GM21515 (cell line): Measurements from ENCODE around the gene ABCG2.
"Not testable (repeated sequence)": the region's sequence is repeated elsewhere in the genome, so short reads cannot be mapped to it uniquely, and the experiment has no call there.

Source experiments
- ATAC-seq: cut with Tn5 transposase; IDR thresholded peaks from one replicate; pipeline ENCODE4 v1.9.1; 2021; ENCODE audit not compliant: unreplicated experiment

The ABCG2 gene

GRCh38 chr4:88169298-88169697 lies 10.9 kb upstream of the ABCG2 start:
- ATAC-seq: no peak

GRCh38 chr4:88166608-88167007 lies 8.2 kb upstream of the ABCG2 start:
- ATAC-seq: no peak

GRCh38 chr4:88163336-88163735 lies 4.9 kb upstream of the ABCG2 start:
- ATAC-seq: no peak

GRCh38 chr4:88162626-88163025 lies 4.2 kb upstream of the ABCG2 start:
- no peak for ATAC-seq

GRCh38 chr4:88159229-88159725 lies 838 bp upstream of the ABCG2 start:
- no peak for ATAC-seq

GRCh38 chr4:88158038-88158488 lies 376 bp downstream of the ABCG2 start:
- peak; percentile 31 for ATAC-seq

- not testable (repeated sequence) for ATAC-seq
Measured at GRCh38 chr4:88152331-88152730, 6.1 kb downstream of the ABCG2 start.

- no peak for ATAC-seq
Measured at GRCh38 chr4:88148560-88148959, 9.9 kb downstream of the ABCG2 start.

DNA sequence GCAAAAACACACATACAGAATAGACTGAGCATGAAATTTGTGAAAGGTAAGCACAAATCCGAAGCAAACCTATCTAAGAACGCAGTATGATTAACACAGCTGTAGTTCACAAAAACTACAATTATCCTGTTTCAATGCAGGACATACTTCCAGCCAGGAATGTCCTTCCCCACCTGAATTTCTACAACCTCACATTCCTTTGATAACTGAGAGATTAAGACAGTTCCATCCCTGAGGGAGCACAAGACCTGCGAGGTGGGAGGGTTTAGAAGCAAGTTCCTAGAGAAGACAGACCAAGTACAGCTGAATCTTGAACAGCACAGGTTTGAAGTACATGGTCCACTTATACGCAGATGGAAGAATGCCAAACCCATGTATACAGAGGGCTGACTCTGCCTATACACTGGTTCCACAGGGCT lies 10.6 kb downstream of the ABCG2 start:
- no peak for ATAC-seq

DNA sequence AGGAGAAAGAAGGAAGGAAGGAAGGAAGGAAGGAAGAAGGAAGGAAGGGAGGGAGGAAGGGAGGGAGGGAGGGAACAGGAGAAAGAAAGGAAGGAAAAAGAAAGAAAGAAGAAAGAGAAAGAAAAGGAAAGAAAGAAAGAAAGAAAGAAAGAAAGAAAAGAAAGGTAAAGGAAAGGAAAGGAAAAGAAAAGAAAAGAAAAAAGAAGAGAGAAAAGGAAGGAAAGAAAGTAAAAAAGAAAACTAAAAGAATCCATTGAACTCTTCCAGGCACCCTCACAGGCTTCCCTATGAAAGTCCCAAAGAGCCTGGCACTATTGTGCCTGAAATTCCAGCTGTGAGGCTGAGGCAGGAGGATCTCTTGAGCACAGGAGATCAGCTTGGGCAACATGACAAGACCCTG lies 11.5 kb downstream of the ABCG2 start:
- no peak for ATAC-seq

DNA sequence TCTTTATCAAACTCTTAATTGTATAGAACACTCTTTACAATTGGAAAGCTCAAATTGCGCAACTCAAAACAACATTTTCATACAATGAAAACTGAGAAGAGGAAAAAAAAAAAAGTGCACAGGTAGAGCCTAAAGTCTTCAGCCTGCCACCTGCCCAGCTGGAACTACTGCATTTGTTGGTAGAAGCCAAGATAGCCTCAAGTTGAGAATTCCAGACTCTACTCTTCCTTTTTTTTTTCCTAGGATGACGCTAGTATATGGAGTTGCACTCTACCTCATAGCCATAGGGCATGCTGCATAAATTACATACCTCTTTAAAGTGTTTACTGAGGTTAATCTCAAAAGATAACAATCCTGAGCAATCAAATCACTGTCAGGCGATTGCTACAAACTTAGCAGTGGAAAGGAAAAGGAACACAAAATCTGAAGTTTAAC lies 13.6 kb downstream of the ABCG2 start:
- ATAC-seq: no peak

- no peak for ATAC-seq
Measured at GRCh38 chr4:88144048-88144447, 14.4 kb downstream of the ABCG2 start.

GRCh38 chr4:88143504-88143903 lies 14.9 kb downstream of the ABCG2 start:
- ATAC-seq: no peak

GRCh38 chr4:88138561-88138960 lies 19.9 kb downstream of the ABCG2 start:
- no peak for ATAC-seq

- ATAC-seq: no peak
Measured at GRCh38 chr4:88137112-88137511, 21.3 kb downstream of the ABCG2 start.

DNA sequence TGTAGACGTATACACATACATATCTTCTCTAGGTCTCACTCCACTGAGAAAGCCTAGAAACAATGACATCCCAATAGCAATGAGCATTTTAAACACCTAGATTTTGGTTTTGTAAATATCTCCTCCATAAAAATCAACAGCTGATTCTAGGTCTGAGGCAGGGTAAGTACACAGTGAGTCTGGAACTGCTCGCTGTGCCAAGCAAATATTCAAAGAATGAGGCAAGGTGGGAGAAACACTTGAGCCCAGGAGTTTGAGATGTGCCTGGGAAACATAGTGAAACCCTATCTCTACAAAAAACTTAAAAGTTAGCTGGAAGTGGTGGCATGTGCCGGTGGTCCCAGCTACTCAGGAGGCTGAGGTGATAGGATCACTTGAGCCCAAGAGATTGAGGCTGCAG lies 22.2 kb downstream of the ABCG2 start:
- no peak for ATAC-seq

DNA sequence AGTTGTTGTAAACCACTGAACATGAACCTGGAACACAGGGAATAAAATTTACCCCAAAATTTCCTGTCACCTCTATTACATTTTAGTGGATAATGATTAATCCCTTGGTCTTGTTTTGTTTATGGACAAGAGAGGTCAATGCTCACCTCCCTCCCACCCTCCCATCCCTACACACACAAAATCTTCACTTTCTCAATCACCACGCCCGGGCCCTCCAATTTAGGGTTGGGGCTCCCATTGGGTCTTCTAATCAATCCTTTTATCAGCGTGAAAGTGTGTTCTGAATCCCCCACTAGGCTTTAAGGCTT lies 23.1 kb downstream of the ABCG2 start:
- ATAC-seq: no peak

DNA sequence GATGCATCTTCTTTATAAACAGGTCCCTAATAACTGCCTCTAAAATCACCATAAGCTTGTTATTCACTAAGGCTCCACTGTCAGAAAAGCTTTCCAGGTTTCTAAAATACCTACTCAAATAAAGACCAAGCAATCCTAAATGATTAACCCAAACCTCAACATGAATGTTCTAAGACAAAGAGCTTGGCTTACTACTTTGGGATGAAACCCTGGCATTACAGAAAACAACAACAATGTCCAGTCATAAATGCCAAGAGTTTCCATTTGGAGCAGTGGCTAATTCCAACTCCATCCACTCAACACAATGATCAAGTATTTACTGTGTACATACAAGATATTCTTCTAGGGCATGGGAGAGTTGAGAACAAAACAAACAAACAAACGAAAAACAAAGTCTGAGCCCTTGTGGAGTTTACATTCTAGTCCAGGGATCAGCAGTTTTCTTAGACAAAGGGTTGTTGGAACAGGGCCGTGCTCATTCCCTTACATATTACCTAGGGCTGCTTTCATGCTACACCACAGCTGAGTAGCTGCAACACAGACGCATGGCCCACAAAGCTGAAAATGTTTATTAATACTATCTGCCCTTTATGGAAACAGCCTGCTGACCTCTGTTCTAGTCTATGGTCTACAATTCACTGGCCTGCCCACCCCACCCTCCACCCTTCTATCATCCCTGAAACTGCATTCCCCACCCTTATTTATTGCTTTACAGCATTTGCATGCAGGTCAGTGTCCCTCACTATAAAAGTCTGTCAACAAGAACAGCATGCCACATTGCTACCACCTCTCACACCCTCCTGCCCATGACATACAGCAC lies 23.7 kb downstream of the ABCG2 start:
- ATAC-seq: no peak

GRCh38 chr4:88134111-88134510 lies 24.3 kb downstream of the ABCG2 start:
- no peak for ATAC-seq

DNA sequence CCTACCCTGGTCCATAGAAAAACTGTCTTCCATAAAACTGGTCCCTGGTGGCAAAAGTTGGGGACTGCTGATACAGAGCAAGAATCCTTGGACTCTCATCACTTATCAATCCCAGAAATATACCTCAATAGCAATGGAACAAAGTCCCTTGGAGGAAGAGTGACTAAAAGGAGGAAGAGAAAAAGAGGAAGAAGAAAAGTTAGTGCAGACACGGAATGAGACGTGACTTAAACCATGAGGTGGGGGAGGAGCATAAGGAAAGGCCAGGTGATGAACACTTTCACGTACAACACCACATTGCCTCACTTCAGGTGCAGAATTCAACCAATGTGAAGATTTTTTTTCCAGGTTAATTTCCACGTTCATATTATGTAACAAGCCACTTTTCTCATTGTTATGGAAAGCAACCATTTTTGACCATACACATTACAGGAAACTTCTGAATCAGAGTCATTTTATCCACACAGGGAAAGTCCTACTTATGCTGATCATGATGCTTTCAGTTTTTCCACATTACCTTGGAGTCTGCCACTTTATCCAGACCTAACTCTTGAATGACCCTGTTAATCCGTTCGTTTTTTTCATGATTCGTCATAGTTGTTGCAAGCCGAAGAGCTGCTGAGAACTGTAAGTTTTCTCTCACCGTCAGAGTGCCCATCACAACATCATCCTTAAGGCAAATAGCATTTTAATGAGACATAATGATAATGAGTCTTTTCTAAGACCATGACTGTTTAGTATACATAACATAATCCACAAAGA lies 27.7 kb downstream of the ABCG2 start:
- no peak for ATAC-seq

DNA sequence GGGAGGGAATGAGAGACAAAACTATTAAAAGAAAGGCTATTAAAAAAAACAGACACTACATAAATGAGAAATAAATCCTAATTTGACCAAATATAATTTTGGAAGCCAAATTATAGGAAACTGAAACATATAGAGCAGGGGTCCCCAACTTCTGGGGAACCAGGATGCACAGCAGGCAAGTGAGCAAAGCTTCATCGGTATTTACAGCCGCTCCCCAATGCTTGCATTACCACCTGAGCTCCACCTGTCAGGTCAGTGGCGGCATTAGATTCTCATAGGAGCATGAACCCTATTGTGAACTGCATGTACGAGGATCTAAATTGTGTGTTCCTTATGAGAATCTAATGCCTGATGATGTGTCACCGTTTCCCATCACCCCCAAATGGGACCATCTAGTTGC lies 28.4 kb downstream of the ABCG2 start:
- no peak for ATAC-seq

DNA sequence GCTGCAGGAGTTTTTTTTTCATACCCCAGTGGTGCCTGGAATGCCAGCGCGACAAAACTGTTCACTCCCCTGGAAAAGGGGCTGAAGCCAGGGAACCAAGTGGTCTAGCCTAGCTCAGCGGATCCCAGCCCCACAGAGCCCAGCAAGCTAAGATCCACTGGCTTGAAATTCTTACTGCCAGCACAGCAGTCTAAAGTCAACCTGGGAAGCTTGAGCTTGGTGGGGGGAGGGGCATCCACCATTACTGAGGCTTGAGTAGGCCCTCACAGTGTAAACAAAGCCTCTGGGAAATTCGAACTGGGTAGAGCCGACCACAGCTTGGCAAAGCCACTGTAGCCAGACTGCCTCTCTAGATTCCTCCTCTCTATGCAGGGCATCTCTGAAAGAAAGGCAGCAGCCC lies 36.2 kb downstream of the ABCG2 start:
- not testable (repeated sequence) for ATAC-seq
